Measurements from ENCODE around the gene BUB1B.
"Not testable (repeated sequence)": the region's sequence is repeated elsewhere in the genome, so short reads cannot be mapped to it uniquely, and the experiment has no call there.

The BUB1B gene

DNA sequence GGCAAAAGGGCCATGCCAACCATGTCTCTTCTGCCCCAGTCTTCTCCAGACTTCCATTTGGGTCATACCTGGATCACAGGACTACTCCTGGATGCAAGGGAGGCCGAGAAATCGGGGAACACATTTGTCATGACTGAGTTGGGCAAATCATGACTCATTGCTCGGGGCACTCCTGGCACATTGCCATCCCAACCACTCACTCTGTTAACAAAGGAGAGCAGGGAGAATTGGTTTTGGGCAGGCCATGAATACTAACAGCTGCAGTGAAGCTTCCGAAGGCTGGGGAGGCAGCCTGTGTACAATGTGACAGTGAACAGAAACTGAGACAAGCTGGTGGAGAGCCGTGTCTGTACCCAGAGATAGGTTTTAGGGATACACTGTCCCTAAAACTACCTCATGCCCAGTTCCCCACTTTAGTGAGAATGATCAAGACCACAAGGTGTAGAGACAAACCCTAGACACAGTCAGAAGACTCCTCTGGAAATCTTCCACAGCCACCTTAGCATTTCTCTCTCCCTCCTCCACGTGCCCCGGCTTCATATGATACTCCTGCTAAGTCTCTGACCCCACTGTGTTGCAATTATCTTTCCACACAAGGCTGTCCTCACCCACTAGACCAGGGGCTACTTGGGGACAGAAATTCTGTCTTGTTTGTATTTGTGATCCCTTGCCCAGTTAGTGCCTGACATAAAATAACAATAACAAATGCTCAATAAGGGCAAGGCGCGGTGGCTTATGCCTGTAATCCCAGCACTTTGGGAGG, 10.5 kb upstream of the BUB1B start:
- no peak overlapping the region for H3K4me2 ChIP-seq (ENCODE audit: low read depth, low read length)
- H3K9ac ChIP-seq (ENCODE audit: low read length): no peak overlapping the region
- no peaks in the 10 kb centered on the region for H3K9me3 ChIP-seq (replicated peaks; ENCODE audit: insufficient read depth, low read length)
- TF ChIP-seq EZH2 (optimal IDR thresholded peaks at IDR 0.05; ENCODE audit: low read depth, low read length) (no peak), CTCF (IDR thresholded peaks at IDR 0.05; ENCODE audit: low read length) (no peak), EZH2phosphoT487 (IDR thresholded peaks at IDR 0.05; ENCODE audit: low read length) (no peak)
- H3K79me2 ChIP-seq (ENCODE audit: low read length): no peaks in the 10 kb centered on the region
- no peaks in the 10 kb centered on the region for H3K9me2 ChIP-seq (replicated peaks; ENCODE audit: insufficient read depth, low read length)
- H3K4me1 ChIP-seq (ENCODE audit: low read length): peaks cover 2% of the 10 kb centered on the region
- no peak overlapping the region for H2AFZ ChIP-seq (ENCODE audit: low read length)
- no peaks in the 10 kb centered on the region for H4K20me1 ChIP-seq (ENCODE audit: insufficient read depth, low read length)
- H3K27me3 ChIP-seq (replicated peaks; ENCODE audit: insufficient read depth, low read length): no peaks in the 10 kb centered on the region
- H3K4me3 ChIP-seq (ENCODE audit: low read length): no peak overlapping the region
- H3K36me3 ChIP-seq (replicated peaks; ENCODE audit: insufficient read depth, low read length): no peaks in the 10 kb centered on the region
- no peak for DNase-seq
- H3F3A ChIP-seq (ENCODE audit: insufficient read depth, low read length): no peaks in the 10 kb centered on the region
- H3K27ac ChIP-seq (ENCODE audit: low read length): no peak overlapping the region

GRCh38 chr15:40151499-40151898, 9.4 kb upstream of the BUB1B start:
- Histone ChIP-seq H2AFZ (ENCODE audit: low read length) (no peak overlapping the region), H3K9me3 (replicated peaks; ENCODE audit: insufficient read depth, low read length) (no peaks in the 10 kb centered on the region), H3F3A (ENCODE audit: insufficient read depth, low read length) (no peaks in the 10 kb centered on the region), H3K4me3 (ENCODE audit: low read length) (no peak overlapping the region), H3K79me2 (ENCODE audit: low read length) (no peaks in the 10 kb centered on the region), H3K9ac (ENCODE audit: low read length) (no peak overlapping the region), H4K20me1 (ENCODE audit: insufficient read depth, low read length) (no peaks in the 10 kb centered on the region), H3K27me3 (replicated peaks; ENCODE audit: insufficient read depth, low read length) (no peaks in the 10 kb centered on the region), H3K4me2 (ENCODE audit: low read depth, low read length) (no peak overlapping the region), H3K9me2 (replicated peaks; ENCODE audit: insufficient read depth, low read length) (no peaks in the 10 kb centered on the region), H3K4me1 (ENCODE audit: low read length) (peaks cover 4% of the 10 kb centered on the region), H3K27ac (ENCODE audit: low read length) (no peak overlapping the region), H3K36me3 (replicated peaks; ENCODE audit: insufficient read depth, low read length) (no peaks in the 10 kb centered on the region)
- TF ChIP-seq EZH2phosphoT487 (IDR thresholded peaks at IDR 0.05; ENCODE audit: low read length) (no peak), EZH2 (optimal IDR thresholded peaks at IDR 0.05; ENCODE audit: low read depth, low read length) (no peak), CTCF (IDR thresholded peaks at IDR 0.05; ENCODE audit: low read length) (no peak)
- no peak for DNase-seq

- Histone ChIP-seq H3K4me2 (ENCODE audit: low read depth, low read length) (no peak overlapping the region), H4K20me1 (ENCODE audit: insufficient read depth, low read length) (no peaks in the 10 kb centered on the region), H3K79me2 (ENCODE audit: low read length) (no peaks in the 10 kb centered on the region), H3F3A (ENCODE audit: insufficient read depth, low read length) (no peaks in the 10 kb centered on the region), H3K36me3 (replicated peaks; ENCODE audit: insufficient read depth, low read length) (no peaks in the 10 kb centered on the region), H3K9ac (ENCODE audit: low read length) (no peak overlapping the region), H3K27ac (ENCODE audit: low read length) (no peak overlapping the region), H3K4me1 (ENCODE audit: low read length) (peaks cover 4% of the 10 kb centered on the region), H3K4me3 (ENCODE audit: low read length) (no peak overlapping the region), H3K27me3 (replicated peaks; ENCODE audit: insufficient read depth, low read length) (no peaks in the 10 kb centered on the region), H2AFZ (ENCODE audit: low read length) (no peak overlapping the region), H3K9me2 (replicated peaks; ENCODE audit: insufficient read depth, low read length) (no peaks in the 10 kb centered on the region), H3K9me3 (replicated peaks; ENCODE audit: insufficient read depth, low read length) (no peaks in the 10 kb centered on the region)
- TF ChIP-seq EZH2 (optimal IDR thresholded peaks at IDR 0.05; ENCODE audit: low read depth, low read length) (no peak), EZH2phosphoT487 (IDR thresholded peaks at IDR 0.05; ENCODE audit: low read length) (no peak)
- DNase-seq: no peak
These were observed 8.9 kb upstream of the BUB1B start for GRCh38 chr15:40151991-40152390.

DNA sequence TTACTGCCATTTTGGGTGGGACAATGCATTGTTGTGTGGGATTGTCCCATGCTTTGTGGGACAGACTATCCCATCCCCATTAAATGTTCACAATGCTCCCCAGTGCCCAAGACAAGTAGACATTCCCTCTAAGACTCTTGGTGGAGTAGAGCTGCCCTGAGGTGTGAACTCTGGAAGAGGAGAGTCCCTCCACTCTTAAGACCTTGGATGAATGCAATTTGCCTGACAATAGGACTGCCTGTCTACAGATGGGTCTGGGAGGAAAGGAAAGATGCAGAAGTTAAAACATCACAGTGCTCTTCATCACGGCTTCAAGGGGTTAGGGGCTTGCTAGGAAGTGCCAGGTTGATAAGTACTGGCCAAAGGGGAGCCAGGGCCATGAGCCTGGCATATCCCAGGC, 6.0 kb upstream of the BUB1B start:
- not testable (repeated sequence) for H3K4me2 ChIP-seq (ENCODE audit: low read depth, low read length)

More for the DNA sequence above, 6.0 kb upstream of the BUB1B start:
- not testable (repeated sequence) for H3F3A ChIP-seq (ENCODE audit: insufficient read depth, low read length); H4K20me1 ChIP-seq (ENCODE audit: insufficient read depth, low read length); H3K9ac ChIP-seq (ENCODE audit: low read length); H3K9me3 ChIP-seq (replicated peaks; ENCODE audit: insufficient read depth, low read length); DNase-seq; H2AFZ ChIP-seq (ENCODE audit: low read length); H3K4me1 ChIP-seq (ENCODE audit: low read length); H3K79me2 ChIP-seq (ENCODE audit: low read length); H3K36me3 ChIP-seq (replicated peaks; ENCODE audit: insufficient read depth, low read length); H3K27ac ChIP-seq (ENCODE audit: low read length); H3K9me2 ChIP-seq (replicated peaks; ENCODE audit: insufficient read depth, low read length); H3K4me3 ChIP-seq (ENCODE audit: low read length); H3K27me3 ChIP-seq (replicated peaks; ENCODE audit: insufficient read depth, low read length)

All from MM.1S (cell line).